Ishikawa (cell line): ENCODE measurements around the gene POLN.

Experiments used
- CEBPB ChIP-seq: IDR thresholded peaks from 2 replicates; pipeline ENCODE4 v1.6.1; 2012
- CREB1 ChIP-seq: IDR thresholded peaks from 2 replicates; pipeline ENCODE4 v1.6.1; 2012; ENCODE audit warnings: low read depth
- EP300 ChIP-seq: IDR thresholded peaks from 2 replicates; pipeline ENCODE4 v1.6.1; 2012; ENCODE audit warnings: borderline replicate concordance
- FOXM1 ChIP-seq: IDR thresholded peaks from 2 replicates; pipeline ENCODE4 v1.6.1; 2012; ENCODE audit warnings: low read depth, borderline replicate concordance
- MAX ChIP-seq: IDR thresholded peaks from 2 replicates; pipeline ENCODE4 v1.6.1; 2012
- NFIC ChIP-seq: IDR thresholded peaks from 2 replicates; pipeline ENCODE4 v1.6.1; 2012
- RAD21 ChIP-seq: IDR thresholded peaks from 2 replicates; pipeline ENCODE4 v1.6.1; 2012; ENCODE audit warnings: low read depth
- REST ChIP-seq: IDR thresholded peaks from 2 replicates; pipeline ENCODE4 v1.6.1; 2012; ENCODE audit warnings: low read depth, mild to moderate bottlenecking
- TAF1 ChIP-seq: IDR thresholded peaks from 2 replicates; pipeline ENCODE4 v1.6.1; 2012; ENCODE audit warnings: low read depth, mild to moderate bottlenecking
- TEAD4 ChIP-seq: IDR thresholded peaks from 2 replicates; pipeline ENCODE4 v1.6.1; 2012
- USF1 ChIP-seq: IDR thresholded peaks from 2 replicates; pipeline ENCODE4 v1.6.1; 2012
- YY1 ChIP-seq: IDR thresholded peaks from 2 replicates; pipeline ENCODE4 v1.6.1; 2012; ENCODE audit warnings: low read depth
- ZBTB7A ChIP-seq: IDR thresholded peaks from 2 replicates; pipeline ENCODE4 v1.6.1; 2012; ENCODE audit warnings: low read depth

- TF ChIP-seq FOXM1 (no peak), REST (no peak), USF1 (no peak), YY1 (no peak), RAD21 (no peak), ZBTB7A (no peak), TEAD4 (no peak), MAX (no peak), CEBPB (no peak), NFIC (no peak), EP300 (no peak), TAF1 (no peak), CREB1 (no peak)
Measured at GRCh38 chr4:2103127-2103842, 138.6 kb downstream of the POLN start.
